ENCODE data around the gene FZD8. TPM values are rescaled to one million over a fixed set of nuclear protein-coding genes. Genes with fewer than 3 reads are reported as not detected.
A peak's percentile ranks its signal among the peaks of the same experiment; 100 is the strongest.
"Not testable (repeated sequence)": the region's sequence is repeated elsewhere in the genome, so short reads cannot be mapped to it uniquely, and the experiment has no call there.

Gene FZD8, protein sequence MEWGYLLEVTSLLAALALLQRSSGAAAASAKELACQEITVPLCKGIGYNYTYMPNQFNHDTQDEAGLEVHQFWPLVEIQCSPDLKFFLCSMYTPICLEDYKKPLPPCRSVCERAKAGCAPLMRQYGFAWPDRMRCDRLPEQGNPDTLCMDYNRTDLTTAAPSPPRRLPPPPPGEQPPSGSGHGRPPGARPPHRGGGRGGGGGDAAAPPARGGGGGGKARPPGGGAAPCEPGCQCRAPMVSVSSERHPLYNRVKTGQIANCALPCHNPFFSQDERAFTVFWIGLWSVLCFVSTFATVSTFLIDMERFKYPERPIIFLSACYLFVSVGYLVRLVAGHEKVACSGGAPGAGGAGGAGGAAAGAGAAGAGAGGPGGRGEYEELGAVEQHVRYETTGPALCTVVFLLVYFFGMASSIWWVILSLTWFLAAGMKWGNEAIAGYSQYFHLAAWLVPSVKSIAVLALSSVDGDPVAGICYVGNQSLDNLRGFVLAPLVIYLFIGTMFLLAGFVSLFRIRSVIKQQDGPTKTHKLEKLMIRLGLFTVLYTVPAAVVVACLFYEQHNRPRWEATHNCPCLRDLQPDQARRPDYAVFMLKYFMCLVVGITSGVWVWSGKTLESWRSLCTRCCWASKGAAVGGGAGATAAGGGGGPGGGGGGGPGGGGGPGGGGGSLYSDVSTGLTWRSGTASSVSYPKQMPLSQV
- polyA plus RNA-seq (2011; rRNA removed) (0.52 and 0.55 TPM in 2 replicates), polyA minus RNA-seq (2011; rRNA and poly(A)+ RNA removed) (1.3 TPM in 2 replicates)

DNA sequence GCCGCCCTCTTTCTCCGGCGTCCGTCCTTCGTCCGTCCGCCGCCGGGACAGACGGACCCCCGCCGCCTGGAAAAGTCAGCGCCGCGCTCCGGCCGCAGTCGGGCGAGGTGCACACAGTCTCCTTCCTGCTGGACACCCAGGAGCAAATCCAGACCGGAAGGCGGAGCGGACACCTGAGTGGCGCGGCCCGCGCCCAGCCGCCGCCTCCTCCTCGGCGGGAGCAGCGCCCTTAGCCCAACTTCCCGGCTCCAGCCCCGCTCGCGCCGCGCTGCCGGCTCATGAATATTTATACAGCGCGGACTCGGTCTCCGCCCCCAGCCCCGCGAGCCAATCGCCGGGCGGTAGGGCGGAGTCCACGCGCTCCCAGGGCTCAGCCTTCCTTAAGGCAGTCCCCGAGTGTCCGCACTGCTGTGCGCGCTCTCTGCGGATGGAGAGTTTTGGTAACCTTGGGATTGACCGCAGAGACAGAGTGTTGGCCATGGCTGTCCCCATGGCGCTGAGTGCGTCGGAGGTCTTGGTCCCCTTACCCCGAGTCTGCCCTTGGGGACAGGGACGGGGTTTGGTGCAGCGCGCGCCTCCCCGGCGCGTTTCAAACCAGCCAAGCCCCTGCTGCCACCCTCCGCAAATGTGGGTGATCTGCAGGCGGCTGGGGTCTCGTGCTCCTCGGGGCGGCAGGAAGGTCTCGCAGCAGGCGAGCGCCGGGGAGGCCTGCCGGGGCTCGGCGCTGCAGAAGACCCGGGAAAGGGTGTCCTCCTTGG, at the start of gene FZD8:
Gene FZD8 (minus strand): TSS at position 262 of the 758 bp plus-strand sequence. CDS start 867 bp downstream, outside the sequence.
- no peaks in the 10 kb centered on the region for H3K27me3 ChIP-seq (ENCODE audit: control insufficient read depth, insufficient read depth, low read length)
- peak within 1 kb of the TSS; percentile 83 for H3K4me3 ChIP-seq (ENCODE audit: low read depth, low read length)
- no peaks in the 10 kb centered on the region; the same call in 1 of the 2 replicates for H3K9me3 ChIP-seq (ENCODE audit: control insufficient read depth, insufficient read depth, low read length)
- TF ChIP-seq, protein P1, sequence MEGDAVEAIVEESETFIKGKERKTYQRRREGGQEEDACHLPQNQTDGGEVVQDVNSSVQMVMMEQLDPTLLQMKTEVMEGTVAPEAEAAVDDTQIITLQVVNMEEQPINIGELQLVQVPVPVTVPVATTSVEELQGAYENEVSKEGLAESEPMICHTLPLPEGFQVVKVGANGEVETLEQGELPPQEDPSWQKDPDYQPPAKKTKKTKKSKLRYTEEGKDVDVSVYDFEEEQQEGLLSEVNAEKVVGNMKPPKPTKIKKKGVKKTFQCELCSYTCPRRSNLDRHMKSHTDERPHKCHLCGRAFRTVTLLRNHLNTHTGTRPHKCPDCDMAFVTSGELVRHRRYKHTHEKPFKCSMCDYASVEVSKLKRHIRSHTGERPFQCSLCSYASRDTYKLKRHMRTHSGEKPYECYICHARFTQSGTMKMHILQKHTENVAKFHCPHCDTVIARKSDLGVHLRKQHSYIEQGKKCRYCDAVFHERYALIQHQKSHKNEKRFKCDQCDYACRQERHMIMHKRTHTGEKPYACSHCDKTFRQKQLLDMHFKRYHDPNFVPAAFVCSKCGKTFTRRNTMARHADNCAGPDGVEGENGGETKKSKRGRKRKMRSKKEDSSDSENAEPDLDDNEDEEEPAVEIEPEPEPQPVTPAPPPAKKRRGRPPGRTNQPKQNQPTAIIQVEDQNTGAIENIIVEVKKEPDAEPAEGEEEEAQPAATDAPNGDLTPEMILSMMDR (IDR thresholded peaks at IDR 0.05; ENCODE audit: low read depth, low read length): peak; percentile 34
- ChIA-PET CTCF (no interaction called here), POLR2A (no interaction called here)
- DNase-seq (ENCODE audit: low read depth, low spot score): peak; percentile 77
- no peak within 1 kb of the TSS for H3K27ac ChIP-seq (ENCODE audit: low read depth, low read length)

DNA sequence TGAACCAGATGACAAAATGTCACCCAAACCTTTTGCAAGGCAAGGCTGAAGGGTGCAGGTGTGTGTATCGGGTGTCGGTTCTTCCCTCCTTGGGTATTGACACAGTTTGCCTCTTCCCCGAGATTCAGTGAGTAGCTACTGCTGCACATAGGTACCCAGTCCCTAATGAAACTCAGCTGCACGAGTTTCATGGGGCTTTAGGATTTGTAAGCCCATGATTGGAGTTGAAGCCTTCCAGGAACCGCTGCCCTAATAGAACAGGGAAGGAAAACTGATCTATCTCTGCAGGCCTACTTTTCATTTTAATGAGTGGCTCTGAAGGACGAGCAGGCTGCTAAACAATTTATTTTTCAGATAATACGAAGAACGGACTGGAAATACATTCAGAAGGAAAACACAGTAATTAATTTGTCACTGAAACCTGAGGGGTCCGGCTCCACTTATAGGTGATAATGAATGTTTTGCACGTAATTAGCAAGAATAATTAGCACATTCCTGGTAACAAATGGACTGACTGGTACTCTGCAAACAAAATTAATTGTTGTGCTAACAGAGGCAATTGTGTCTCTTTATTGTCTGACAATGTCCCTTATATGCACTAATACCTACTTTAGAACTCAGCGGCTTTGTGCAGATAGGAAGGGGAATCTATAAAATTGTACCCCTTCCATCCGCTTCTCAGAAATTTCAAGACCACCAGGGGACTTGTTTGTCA, 49.6 kb upstream of the FZD8 start:
- ChIA-PET POLR2A (no interaction called here), CTCF (no interaction called here)
- Histone ChIP-seq H3K4me3 (ENCODE audit: low read depth, low read length) (no peak overlapping the region), H3K27me3 (ENCODE audit: control insufficient read depth, insufficient read depth, low read length) (peaks cover 31% of the 10 kb centered on the region), H3K27ac (ENCODE audit: low read depth, low read length) (no peak overlapping the region), H3K9me3 (ENCODE audit: control insufficient read depth, insufficient read depth, low read length) (no peaks in the 10 kb centered on the region)
- DNase-seq (ENCODE audit: low read depth, low spot score): no peak
- TF ChIP-seq, protein P1 (IDR thresholded peaks at IDR 0.05; ENCODE audit: low read depth, low read length): no peak

DNA sequence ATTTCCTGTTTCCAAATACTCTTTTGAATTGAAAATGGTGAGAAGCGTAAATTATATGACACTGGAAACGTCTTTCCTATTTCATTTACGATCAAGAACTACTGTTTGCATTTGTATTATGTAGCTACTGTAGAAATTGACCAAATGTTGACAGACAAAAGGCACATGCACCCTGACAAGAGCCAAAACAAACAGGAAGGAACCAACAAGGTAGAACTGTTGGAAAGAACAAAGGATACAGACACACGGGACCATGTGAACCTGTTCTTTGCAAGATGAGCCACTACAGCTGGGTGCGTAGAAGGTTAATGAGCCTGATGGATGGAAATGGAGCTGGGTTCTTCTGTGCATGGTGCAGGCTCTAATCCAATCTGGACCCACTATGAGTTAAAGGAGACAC, 48.4 kb upstream of the FZD8 start:
- Histone ChIP-seq H3K27me3 (ENCODE audit: control insufficient read depth, insufficient read depth, low read length) (peaks cover 31% of the 10 kb centered on the region), H3K27ac (ENCODE audit: low read depth, low read length) (no peak overlapping the region), H3K9me3 (ENCODE audit: control insufficient read depth, insufficient read depth, low read length) (no peaks in the 10 kb centered on the region), H3K4me3 (ENCODE audit: low read depth, low read length) (no peak overlapping the region)
- POLR2A ChIA-PET: no interaction called here
- TF ChIP-seq, protein P1 (IDR thresholded peaks at IDR 0.05; ENCODE audit: low read depth, low read length): no peak
- no peak for DNase-seq (ENCODE audit: low read depth, low spot score)
- CTCF ChIA-PET: no interaction called here

DNA sequence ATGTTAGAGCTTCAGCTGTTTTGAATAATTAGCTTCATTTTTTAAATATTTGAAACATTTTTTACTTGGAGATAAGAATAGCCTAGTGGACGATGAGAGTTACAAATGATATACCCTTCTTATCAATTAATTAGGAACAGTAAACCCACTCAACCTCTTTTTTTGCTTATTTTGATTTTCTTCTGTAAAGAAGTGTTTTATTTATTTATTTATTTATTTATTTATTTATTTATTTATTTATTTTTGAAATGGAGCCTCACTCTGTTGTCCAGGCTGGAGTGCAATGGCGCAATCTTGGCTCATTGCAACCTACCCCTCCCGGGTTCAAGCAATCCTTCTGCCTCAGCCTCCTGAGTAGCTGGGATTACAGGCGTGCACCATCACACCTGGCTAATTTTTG, 43.8 kb upstream of the FZD8 start:
- H3K27ac ChIP-seq (ENCODE audit: low read depth, low read length); H3K4me3 ChIP-seq (ENCODE audit: low read depth, low read length); DNase-seq (ENCODE audit: low read depth, low spot score); POLR2A ChIA-PET; H3K9me3 ChIP-seq (ENCODE audit: control insufficient read depth, insufficient read depth, low read length): not testable (repeated sequence)
- peaks cover 12% of the 10 kb centered on the region for H3K27me3 ChIP-seq (ENCODE audit: control insufficient read depth, insufficient read depth, low read length)
- CTCF ChIA-PET: interaction anchor here (1.3 kb wide), 1 partner anchor 11 kb away, joined by 3 read pairs; no protein-coding TSS in a partner anchor

DNA sequence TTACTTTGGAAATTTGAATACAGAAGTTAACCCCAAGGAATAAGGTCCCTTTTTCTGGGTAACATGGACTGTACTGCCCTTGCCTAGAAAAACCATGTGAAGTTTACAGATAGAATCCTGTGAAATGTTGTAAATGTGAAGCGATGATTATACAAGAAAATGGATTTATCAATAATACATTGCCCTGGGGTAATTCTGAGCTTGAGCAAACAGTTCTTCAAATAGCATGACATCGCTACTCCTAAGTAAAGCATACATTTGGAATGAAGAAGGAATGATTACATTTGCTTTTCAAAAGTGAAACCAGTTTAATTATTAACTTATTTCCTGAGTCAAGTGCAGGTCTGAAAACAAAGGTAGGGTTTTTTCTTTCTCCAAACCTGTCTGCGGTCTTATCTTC, 43.3 kb upstream of the FZD8 start:
- no peak overlapping the region for H3K4me3 ChIP-seq (ENCODE audit: low read depth, low read length)
- H3K27ac ChIP-seq (ENCODE audit: low read depth, low read length): no peak overlapping the region
- CTCF ChIA-PET: interaction anchor here (1.3 kb wide), 1 partner anchor 11 kb away, joined by 3 read pairs; no protein-coding TSS in a partner anchor
- peaks cover 8% of the 10 kb centered on the region for H3K27me3 ChIP-seq (ENCODE audit: control insufficient read depth, insufficient read depth, low read length)
- POLR2A ChIA-PET: no interaction called here
- no peak for DNase-seq (ENCODE audit: low read depth, low spot score)
- no peaks in the 10 kb centered on the region for H3K9me3 ChIP-seq (ENCODE audit: control insufficient read depth, insufficient read depth, low read length)
- TF ChIP-seq, protein P1 (IDR thresholded peaks at IDR 0.05; ENCODE audit: low read depth, low read length): no peak

Data from AG04450 (cell line).